Middle frontal gyrus (tissue), 1 donor: ENCODE data around the gene TBC1D22A.
"Not testable (repeated sequence)": the region's sequence is repeated elsewhere in the genome, so short reads cannot be mapped to it uniquely, and the experiment has no call there.

Source experiments
- DNase-seq: peaks from one replicate; pipeline ENCODE4 v3.0.0-alpha.2; 2015; ENCODE audit warnings: low spot score; ENCODE audit errors: extremely low spot score

The TBC1D22A gene, protein sequence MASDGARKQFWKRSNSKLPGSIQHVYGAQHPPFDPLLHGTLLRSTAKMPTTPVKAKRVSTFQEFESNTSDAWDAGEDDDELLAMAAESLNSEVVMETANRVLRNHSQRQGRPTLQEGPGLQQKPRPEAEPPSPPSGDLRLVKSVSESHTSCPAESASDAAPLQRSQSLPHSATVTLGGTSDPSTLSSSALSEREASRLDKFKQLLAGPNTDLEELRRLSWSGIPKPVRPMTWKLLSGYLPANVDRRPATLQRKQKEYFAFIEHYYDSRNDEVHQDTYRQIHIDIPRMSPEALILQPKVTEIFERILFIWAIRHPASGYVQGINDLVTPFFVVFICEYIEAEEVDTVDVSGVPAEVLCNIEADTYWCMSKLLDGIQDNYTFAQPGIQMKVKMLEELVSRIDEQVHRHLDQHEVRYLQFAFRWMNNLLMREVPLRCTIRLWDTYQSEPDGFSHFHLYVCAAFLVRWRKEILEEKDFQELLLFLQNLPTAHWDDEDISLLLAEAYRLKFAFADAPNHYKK

DNA sequence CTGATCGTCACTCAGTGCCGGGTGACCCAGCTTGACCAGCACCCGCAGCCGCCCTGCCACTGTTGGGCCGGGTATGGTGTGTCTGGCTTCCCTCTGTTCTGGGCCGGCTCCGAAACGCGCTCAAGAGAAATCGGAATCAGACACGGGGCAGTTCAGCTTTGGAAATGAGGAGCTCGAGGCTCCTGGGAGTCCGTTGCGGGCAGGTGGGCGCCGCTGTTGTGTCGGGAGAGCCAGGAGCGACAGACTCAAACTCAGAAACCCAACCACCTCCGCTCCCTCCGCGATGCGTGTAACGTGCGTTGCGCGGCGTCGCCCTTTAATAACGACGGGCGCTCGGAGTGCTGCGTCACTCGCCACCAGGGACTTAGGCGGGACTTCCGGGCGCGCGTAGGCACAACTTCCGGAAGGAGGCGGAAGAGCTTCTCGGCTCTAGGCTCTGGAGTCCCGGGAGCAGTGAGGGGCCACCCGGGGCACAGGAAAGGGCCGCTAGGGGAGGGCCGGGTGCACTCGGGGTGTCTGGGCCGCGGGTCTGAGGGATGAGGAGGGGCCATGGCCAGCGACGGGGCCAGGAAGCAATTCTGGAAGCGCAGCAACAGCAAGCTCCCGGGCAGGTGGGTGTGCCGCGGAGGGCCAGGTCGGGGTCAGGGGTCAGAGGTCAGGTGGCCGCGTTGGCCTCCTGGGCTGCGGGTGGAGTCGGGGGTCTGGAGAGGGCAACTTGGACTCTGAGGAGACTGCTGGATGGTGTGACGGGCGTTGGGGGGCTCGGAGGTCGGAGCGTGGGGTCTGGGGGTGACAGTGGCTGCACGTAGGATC, at the start of gene TBC1D22A:
TBC1D22A (plus strand) TSS at position 413 of the 813 bp plus-strand sequence; CDS start at position 550, 137 bp downstream.
- DNase-seq = peak; percentile 92

DNA sequence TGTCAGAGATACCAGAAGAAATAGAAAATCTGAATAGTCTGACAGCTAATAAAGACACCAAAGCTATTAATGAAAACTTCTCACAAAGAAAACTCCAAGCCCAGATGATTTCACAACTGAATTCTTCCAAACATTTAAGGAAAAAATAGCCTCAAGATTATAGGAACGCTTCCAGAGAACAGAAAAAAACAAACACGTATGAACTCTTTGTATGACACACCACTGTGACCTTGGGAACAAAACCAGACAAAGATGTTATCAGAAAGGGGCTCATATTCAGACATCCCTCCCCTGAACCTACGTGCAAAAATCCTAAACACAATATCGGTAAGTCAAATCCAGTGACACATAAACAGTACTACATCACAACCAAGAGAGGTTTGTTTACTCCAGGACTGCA, 47.9 kb upstream of the TBC1D22A start:
- DNase-seq = no peak

DNA sequence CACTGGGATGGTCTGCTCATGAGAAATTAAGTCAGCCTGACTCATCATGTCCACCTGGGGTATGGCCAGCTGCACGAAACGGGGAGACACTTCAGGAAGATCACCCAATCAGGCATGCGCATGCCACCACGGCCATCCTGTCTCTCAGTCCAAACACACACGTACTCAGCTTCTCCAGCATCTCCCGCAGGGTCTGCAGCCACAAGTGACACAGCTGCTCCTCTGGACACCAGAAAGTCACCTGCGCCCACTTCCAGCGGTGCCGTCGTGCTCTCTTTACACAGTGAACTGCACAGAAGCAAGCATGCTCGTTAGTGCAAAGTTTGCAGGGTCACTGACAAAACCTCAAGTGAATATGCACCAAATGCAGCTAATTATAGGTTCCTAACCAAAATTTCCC, 42.5 kb upstream of the TBC1D22A start:
- no peak for DNase-seq

DNA sequence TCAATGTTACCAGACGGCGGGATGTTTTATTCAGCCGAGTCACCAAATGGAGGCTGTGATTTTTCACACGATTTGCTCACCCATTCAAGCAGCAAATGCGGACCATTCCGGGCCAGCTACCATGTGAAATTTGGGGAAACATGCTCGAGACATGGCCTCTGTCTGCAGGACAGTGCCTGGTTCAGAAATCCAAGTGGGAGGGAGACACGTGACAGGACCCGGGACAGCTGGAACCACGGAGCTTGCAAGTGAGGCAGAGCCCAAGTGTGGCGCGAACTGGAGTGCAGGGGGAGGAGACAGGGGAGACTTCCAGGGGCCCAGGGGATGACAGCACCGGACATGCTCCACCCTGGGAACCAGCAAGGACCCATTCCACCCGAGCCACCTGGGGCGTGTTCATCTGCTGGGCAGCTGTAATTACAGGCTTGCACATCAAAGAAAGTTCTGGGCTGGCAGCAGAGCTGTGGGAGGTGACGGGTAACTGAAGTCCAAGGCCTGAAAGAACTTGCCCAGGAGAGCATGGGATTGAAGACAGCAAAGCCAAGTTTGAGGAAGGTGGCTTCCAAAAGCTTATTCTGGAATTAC, 40.9 kb upstream of the TBC1D22A start:
- DNase-seq = no peak

DNA sequence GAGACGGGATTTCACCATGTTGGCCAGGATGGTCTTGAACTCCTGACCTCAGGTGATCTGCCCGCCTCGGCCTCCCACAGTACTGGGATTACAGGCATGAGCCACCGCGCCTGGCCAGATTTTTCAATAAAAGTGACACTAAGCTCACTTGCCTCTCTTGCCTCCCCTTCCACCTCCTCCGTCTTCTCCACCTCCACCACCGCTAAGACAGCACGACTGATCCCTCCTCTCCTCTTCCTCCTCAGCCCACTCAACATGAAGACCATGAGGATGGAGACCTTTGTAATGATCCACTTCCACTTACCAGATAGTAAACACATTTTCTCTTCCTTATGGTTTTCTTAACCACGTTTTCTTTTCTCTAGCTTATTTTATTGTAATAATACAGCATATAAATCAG, 38.6 kb upstream of the TBC1D22A start:
- no peak for DNase-seq

DNA sequence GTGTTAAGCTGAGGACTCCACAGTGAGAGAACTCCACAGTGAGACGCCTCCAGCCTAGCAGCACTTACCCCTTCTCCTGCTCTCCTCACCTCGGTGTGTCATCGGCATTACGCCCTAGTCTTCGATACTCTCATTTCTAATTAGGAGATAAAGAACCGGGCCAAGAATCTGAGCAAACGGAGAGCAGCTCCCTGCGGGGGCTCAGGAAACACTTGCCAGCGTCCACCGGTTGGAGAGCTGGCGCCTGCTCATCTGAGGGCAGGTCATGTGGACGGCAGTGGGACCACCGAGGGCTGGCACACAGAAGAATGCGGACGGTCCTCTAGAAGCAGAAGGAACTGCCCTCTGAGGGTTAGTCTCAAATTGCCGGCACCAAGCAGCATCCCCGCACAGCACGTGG, 37.4 kb upstream of the TBC1D22A start:
- DNase-seq = no peak

DNA sequence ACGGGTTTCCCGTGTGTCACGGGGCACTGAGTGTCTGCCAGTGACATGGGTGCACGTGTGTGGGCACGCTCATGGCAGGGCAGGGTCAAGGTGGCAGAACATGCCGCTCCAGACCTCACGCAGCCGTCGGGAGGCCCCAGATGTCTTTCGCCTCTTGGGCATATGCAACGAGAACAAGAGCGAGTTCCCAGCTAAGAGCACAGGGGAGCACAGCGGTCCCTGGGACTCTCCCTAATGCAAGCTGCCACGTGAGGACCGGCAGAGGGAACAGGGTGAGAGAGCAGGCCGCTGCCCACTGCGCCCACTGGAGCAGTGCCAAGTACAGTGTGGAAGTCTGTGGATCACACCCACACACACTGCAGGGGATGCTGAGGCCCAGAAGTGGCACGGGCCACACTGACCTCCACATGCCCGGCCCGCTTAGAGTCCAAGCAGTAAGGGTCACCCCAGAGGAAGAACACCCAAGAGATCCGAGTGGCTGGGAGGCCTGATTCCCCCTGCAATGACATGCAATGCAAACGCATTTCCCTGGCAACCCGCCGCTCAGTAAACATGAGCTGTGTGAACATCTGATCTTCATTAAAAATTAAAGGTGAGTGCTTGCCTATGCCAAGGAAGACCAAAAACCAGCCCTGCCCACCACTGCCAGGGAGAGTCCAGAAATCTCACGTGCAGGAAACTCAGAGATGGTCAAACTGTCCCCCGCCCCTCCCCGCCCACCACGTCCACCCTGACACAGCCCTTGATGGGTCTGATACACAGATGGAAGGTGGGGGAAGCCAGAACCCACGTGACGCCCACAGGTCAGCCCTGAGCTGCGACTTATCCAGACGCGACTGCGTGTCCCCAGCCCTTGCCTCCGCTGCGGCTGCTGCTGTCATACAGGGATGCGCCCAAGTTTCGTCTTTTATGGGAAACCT, 36.1 kb upstream of the TBC1D22A start:
- DNase-seq = no peak

DNA sequence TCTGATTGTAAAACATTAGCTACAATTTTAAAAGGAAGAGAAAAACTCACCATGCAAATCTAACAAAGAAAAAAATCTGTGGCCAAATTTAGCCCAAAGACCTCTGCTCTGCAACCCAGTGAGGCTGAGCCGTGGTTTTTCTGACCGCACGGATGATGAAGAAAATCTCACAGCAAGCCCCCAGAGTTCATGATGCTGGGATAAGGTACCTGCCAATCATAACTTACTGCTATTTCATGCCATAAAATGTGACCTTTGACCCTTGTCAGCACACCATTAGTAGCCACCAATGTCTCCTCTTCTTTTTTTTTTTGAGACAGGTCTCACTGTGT, 35.5 kb upstream of the TBC1D22A start:
- no peak for DNase-seq

DNA sequence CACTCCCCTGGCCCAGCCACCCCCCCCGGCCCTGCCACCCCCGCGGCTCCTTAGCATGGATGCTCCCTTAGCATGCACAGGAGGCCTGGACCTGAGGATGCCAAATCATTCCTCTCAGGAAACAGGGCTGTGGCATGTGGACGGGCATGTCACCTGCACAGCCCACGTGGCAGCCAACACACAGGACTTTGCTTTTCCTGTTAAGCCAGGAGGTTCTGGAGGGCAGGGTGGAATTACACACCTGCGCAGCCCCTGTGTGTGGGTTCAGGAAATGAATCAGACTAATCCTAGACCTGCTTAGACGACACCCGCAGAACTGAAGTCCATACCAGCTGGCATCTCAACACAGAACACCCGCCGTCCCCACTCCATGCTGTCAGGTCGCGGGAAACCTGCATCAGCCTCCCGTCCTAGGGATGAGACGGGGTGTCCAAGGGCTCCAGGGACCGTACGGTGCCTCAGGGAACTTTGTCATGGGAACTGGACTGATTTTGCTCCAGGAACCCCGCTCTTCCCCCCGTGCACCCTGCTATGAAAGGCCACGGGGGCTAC, 34.6 kb upstream of the TBC1D22A start:
- no peak for DNase-seq

DNA sequence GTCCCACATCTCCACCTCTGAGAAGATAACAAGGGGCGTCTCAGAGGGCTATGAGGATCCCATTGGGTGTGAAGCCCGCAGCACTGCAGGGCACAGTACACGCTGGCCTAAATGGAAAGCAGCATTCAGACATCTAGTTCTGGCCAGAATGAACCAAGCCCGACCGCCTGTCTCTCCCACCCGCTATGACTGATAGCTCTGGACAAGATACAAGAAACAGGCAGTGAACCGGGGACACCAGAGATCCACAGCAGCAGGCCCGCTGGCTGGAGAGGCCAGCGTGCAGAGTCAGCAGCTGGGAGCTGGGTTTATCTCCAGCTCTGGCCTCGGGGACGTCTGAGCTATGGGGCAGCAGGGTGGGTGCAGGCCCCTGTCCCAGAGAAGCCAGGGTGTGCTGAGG, 34.0 kb upstream of the TBC1D22A start:
- no peak for DNase-seq

DNA sequence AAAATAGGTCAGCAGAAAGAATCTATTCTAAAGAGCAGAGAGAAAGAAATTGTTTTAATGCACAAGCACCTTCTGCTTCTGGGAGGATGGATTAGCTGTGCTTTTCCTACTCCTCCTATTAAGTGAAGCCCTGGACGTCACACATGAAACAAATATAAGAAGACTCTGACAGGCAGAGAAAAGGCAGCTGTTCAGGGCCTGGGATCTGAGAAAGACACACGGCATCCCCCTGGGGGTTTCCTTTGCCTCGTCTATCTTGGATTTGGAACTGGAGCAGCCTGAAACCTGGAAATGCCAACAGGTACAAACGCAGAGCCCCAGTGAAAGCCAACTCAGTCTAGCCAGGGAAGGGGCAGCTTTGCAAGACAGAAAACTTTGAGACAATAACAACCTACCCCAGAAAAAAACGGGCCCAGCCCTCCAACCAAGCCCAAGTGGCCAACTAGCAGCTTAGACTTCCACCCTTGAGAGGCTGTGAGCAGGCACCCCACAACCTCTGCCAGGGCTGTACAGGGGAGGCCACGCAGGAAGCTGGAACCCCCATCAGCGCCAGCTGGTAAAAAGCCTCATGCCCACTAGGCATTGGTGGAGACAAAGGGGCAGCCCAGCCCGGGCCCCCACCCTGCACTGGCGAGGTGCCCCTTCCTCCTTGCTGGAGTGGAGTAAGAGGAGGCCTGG, 31.7 kb upstream of the TBC1D22A start:
- no peak for DNase-seq

DNA sequence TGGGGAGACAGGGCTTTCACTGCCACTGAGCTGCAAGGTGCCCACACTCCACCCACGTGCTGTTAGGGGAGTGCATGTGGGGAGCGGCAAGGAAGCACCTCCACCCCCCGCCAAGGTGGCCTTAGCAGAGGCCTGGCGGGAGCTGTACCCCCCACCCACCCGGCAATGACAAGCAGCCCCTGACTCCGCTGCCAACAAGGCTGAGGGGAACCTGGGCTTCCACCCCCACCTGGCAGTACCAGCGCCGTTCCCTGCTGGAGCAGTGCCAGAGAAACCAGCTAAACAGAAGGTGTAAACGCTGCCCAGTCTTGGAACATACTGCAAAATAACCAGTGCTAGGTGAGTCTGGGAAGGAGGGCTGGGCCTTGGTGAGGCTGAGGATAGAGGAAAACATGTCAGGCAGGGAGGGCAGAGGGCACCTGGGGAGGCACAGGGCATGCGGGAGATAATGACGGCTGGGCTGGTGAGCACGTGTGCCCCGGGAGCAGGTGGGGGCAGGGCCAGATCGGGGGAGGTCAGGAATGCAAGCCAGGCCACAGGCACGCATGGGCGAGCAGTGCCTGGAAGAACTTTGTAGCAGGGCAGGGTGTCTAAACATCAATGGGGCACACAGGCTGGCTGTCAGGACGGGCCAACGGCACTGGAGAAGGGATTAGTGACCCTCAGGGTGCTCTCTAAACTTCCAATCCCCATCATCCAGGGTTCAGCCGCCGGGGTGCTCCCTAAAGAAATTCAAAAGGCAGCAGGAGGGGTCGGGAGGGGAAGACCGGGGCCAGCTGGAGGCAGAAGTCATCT, 31.0 kb upstream of the TBC1D22A start:
- no peak for DNase-seq

DNA sequence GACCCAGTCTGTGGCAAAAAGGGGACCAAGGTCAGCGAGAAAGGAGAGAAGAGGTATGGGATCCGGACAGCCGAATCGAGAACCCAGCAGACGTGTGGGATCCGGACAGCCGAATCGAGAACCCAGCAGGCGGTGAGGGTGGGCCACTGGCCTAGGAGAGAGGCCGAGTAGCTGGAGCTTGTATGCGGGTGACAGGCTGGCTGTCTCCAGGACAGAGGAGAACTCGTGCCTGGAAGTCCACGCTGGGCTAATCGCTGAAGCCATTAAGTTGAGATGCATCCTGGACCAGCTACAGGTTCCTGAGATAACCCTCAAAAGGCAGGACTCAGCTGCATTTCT, 30.4 kb upstream of the TBC1D22A start:
- DNase-seq = no peak

DNA sequence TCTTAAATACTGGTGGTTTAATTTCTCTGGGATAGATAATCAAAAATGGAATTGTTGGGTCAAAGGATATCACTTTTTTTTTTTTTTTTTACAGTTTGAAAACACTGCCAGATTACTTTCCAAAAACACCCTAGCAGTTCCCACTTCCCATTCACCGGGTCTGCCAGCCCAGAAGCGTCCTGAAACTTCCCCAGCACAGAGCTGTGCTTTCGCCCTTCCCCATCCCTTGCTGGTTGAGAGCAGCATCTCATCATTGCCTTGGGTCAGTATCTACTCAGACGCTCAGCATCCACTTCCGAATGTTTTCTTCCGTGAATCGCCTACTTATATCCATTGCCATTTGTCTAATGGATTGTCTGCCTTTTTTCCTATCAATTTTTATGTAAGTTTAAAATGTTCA, 29.9 kb upstream of the TBC1D22A start:
- no peak for DNase-seq

DNA sequence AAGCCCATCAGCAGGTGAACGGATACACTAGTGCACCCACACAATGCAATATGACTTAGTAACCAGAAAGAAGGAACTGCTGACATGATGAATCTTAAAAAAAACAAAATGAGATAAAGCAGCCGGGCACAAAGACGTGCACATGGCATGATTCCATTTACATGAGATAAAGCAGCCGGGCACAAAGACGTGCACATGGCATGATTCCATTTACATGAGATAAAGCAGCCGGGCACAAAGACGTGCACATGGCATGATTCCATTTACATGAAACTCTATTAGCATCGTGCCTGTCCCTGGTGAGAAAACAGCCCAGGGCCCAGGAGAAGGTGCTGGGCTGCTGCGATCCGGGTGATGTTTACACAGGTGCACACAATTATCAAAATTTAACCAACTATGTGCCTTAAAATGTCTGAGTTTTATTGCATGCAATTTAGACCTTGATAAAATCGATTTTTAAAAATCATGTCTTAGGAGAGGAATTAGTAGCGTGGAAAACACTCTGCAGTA, 28.2 kb upstream of the TBC1D22A start:
- DNase-seq = not testable (repeated sequence)

DNA sequence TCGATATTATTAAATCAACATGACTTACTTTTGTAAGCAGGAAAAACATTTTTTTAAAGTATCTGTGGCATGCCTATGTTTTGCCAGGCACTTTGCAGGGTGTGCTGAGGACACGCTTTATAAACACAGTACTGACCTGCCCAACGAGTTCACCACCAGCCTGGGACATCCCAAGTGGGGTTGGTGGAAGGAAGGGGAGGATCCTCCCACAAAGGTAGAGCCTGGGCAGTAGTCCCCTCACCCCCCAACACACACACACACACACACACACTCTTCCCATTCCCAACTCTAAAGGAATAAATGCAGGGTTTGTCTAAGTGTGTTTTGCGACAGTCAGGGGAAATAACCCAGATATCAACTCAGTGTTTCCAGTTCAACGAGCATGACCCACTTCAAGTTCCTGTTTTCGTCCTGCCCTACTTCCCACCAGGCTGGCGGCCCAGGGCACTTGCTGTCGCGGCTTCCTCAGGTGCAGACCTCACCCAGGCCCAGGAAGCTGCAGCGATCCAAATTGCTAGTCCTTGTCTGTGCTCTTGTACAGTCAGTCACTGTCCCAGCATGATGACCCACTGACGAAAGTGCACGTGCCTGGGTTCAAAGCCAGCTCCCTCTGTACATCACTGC, 27.5 kb upstream of the TBC1D22A start:
- DNase-seq = no peak

DNA sequence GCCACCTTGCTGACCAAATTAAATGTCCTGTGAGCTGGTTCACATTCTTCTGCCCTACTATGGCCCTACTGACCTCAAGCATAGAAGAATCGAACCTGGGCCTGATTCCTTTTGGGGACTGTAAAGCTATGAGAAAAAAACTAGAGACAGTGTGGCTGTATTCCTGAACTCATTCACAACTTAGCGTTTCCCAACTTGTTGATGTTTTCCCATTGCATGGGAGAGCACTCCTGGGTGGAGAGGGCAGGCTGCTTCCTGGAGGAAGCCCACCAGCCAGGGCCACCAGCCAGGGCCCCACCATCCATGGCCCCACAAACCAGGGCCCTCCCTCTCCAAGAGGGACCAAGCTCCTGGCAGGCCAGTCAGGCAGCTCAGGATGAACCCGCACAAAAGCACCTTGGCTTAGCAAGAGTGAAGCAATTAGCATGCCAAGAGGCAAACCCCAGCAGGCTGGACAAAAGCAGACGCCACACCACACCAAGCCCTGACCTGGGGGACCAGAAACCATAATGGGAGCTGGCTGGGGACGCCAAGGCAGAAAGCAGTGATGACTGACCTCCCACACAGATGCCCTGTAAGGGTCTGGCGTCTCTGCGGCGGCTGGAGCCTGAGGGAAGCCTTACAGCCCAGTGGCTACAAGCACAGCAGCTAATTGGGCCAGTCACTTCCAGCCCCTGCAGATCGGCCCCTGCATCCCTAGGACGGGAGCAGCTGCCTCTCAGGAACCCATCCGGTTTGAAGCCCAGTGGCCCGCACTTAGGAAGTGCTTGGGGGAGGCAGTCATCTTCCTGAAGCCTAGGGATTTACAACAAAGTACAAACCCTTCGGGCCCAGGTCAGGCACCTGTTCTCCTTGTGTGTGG, 26.5 kb upstream of the TBC1D22A start:
- DNase-seq = no peak

DNA sequence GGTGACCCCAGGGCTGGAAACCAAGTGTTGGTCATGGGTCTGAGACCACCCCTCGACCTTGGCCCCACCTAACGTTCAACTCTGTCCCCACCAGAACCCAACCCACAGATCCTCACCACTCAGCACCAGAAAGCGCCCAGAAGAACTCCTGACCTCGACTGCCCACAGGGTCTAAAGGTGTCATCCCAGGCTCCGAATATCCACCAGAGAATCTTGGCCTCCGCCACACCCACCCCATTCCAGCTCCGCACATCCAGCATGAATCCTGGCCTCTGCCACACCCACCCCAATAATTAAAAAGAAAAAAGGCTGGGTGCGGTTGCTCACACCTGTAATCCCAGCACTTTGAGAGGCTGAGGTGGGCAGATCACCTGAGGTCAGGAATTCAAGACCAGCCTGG, 25.7 kb upstream of the TBC1D22A start:
- DNase-seq = no peak
